Large intestine (tissue), 3 donors: ENCODE results near the gene NKAIN2. TPM values are rescaled to one million over a fixed set of nuclear protein-coding genes. Genes with fewer than 3 reads are reported as not detected.
"Not testable (repeated sequence)": the region's sequence is repeated elsewhere in the genome, so short reads cannot be mapped to it uniquely, and the experiment has no call there.

Experiments used
- DNase-seq, 2 donors: peaks; one replicate each; pipeline versions ENCODE4 v3.0.0 to v3.0.0-alpha.2; 2013
- H3K27ac ChIP-seq: one replicate; pipeline ENCODE4 v1.5.1; 2013; ENCODE audit warnings: low read length
- H3K27me3 ChIP-seq: 2 replicates; pipeline ENCODE4 v1.6.1; 2013; ENCODE audit warnings: low read length; ENCODE audit not compliant: control insufficient read depth, insufficient read depth
- H3K36me3 ChIP-seq: 2 replicates; pipeline ENCODE4 v1.6.1; 2013; ENCODE audit warnings: low read length; ENCODE audit not compliant: control insufficient read depth, insufficient read depth
- H3K4me1 ChIP-seq: one replicate; pipeline ENCODE4 v1.6.1; 2013; ENCODE audit warnings: low read length; ENCODE audit not compliant: control insufficient read depth, insufficient read depth
- H3K4me3 ChIP-seq: one replicate; pipeline ENCODE4 v1.5.1; 2013; ENCODE audit warnings: low read length
- H3K9me3 ChIP-seq: one replicate; pipeline ENCODE4 v1.6.1; 2013; ENCODE audit warnings: mild to moderate bottlenecking, low read depth, low read length, moderate library complexity; ENCODE audit not compliant: control insufficient read depth
- WGBS: methylation state at CpG from one replicate; pipeline ENCODE4 v1.1.5; 2013; ENCODE audit warnings: low lambda C conversion rate; ENCODE audit not compliant: insufficient coverage; 5-methylcytosine and 5-hydroxymethylcytosine counted together
- polyA plus RNA-seq: library from polyadenylated mRNA; unstranded; fragments of 120-200 nt; gene quantifications from one replicate; pipeline ENCODE4 v1.2.1, GENCODE V29; 2013

Gene NKAIN2
- polyA plus RNA-seq, 1 donor, result 1.3 TPM

DNA sequence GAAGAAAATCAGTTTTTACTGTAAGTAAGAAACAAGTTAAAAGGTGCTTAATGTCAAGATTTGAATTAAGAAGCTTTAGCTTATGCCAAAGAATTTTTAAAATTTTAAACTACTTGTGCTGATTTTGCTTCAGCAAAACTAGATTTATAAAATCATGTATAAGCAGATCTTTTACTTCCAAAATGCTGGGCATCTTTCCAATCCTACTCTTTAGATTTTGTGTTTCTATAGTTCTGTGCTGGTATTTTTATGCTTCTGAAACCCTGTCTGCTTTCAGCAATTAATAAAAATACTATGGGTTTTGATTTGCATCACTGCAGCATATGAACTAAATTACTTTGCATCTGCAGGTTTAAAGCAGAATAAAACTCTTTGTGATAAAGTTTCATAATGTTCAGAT, 920.0 kb downstream of the NKAIN2 start:
- Histone ChIP-seq H3K9me3 (no peaks in the 10 kb centered on the region), H3K4me1 (no peaks in the 10 kb centered on the region), H3K4me3 (no peak overlapping the region), H3K27ac (no peak overlapping the region), H3K27me3 (no peaks in the 10 kb centered on the region), H3K36me3 (no peaks in the 10 kb centered on the region)
- DNase-seq, result no peak

DNA sequence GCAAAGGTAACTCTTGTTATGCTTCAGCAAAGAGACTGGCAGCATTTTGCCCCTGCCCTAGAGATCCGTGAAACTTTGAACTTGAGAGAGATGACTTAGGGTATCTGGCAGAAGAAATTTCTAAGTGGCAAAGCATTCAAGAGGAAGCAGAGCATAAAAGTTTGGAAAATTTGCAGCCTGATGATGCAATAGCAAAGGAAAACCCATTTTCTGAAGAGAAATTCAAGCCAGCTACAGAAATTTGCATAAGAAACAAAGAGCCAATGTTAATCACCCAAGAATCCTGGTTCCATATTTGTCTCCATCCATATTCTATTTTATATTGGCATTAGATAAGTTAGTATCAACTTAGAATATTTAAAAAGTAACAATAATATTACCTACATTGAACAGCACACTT, 934.1 kb downstream of the NKAIN2 start:
- no CpG with 5 or more reads among the region's 1 CpG for WGBS
- H3K9me3 ChIP-seq, DNase-seq, H3K36me3 ChIP-seq, H3K27ac ChIP-seq, H3K4me3 ChIP-seq, H3K27me3 ChIP-seq, H3K4me1 ChIP-seq: not testable (repeated sequence)

DNA sequence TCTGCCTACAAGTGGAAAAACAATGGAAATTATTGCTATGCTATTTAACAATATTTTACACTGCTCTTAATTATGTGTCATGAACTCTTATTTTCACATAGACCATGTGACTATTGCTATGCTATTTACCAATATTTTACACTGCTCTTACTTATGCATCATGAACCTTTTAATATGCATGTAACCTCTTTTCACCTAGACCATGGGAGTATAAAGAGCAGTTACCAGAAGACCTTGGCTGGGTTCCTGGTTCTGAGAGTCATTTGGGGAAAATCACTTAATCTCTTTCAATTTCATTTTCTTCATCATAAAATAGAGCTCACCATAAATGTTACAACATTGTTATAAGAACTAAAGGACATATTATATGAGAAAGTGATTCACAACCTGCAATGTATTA, 934.8 kb downstream of the NKAIN2 start:
- H3K27me3 ChIP-seq, result no peaks in the 10 kb centered on the region
- H3K4me1 ChIP-seq, result no peaks in the 10 kb centered on the region
- no peaks in the 10 kb centered on the region for H3K9me3 ChIP-seq
- no peak overlapping the region for H3K4me3 ChIP-seq
- DNase-seq, result no peak
- H3K27ac ChIP-seq, result no peak overlapping the region
- H3K36me3 ChIP-seq, result no peaks in the 10 kb centered on the region

DNA sequence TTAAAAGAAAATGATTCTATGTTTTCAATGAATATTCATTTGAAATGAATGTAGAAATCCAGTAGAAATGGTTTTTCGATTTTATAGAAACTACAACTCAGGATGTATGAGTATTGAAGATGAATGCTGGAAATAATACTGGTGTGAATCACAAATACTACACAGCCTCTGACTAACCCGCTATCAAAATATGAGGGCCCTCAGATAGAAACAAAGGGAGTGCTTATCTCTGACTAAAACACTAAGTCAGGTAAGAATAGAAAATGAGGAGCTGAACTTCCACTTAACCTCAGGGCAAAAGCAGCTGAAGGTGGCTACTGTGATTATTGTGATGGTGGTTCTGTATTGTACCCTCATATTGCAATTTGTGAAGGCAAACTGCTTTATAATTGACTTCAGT, 937.7 kb downstream of the NKAIN2 start:
- Histone ChIP-seq H3K27ac (no peak overlapping the region), H3K36me3 (no peaks in the 10 kb centered on the region), H3K4me1 (no peaks in the 10 kb centered on the region), H3K9me3 (no peaks in the 10 kb centered on the region), H3K27me3 (no peaks in the 10 kb centered on the region), H3K4me3 (no peak overlapping the region)
- DNase-seq, result no peak
- WGBS, result 100% methylated on average over 1 of the region's 2 CpGs

DNA sequence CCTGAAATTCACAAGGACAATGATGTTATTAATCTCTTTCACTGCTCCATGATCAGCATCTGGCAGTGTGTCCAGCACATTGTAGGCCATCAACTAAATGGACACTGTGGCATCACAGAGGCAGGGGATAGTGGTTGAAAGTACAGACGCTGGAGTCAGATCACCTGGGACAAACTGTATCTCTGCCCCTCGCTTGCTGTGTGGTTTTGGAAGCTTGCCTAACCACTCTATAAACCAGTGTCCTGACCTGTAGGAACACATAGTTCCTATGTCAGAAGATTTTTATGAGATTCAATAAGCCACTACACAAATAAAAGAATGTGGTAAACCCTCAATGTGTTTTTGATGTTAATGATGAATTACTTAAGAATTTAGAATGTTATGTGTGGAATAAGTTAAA, 939.3 kb downstream of the NKAIN2 start:
- no peaks in the 10 kb centered on the region for H3K36me3 ChIP-seq
- H3K9me3 ChIP-seq, result no peaks in the 10 kb centered on the region
- DNase-seq, result no peak
- H3K27me3 ChIP-seq, result no peaks in the 10 kb centered on the region
- WGBS, result no CpG with 5 or more reads among the region's 2 CpGs
- no peak overlapping the region for H3K4me3 ChIP-seq
- H3K27ac ChIP-seq, result no peak overlapping the region
- no peaks in the 10 kb centered on the region for H3K4me1 ChIP-seq

DNA sequence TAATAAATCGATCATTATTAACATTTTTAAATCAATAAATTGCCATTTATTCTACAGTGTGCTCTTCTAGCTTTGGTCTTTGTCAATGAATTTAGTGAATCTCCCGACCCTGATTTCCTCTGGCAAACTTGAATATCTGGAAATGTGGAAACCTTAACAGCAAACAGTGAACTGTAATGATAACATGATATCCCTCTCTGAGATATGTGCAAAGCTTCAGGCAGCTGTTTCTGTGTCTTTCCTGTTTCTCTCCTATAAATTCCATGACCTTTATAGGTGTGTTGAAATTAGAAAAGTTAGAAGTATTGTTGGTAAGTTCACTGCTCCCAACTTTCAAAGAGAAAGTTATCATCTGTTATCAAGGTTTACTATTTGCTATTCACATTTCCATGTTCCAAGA, 939.8 kb downstream of the NKAIN2 start:
- DNase-seq, result no peak
- Histone ChIP-seq H3K4me1 (no peaks in the 10 kb centered on the region), H3K27ac (no peak overlapping the region), H3K9me3 (no peaks in the 10 kb centered on the region), H3K4me3 (no peak overlapping the region), H3K27me3 (no peaks in the 10 kb centered on the region), H3K36me3 (no peaks in the 10 kb centered on the region)
- WGBS, result 75% methylated on average over 2 of the region's 2 CpGs

DNA sequence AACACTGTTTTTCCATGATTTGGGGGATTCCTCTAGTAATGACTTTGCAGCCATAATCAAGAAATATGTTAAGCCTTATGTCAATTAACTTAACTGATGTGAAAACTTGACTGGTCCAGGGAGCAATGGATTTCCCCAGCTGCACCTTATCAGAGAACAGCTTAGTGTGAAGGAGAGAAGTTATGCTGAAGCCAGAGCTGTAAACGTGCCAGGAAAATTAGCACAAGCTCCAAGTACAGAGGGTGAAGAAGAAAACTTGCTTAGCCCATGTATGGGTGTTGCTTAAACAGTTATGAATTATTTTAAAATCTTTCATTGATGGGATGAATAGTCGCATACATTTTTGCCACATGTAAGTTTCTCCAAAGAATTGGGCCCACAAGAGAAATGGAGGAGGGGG, 943.7 kb downstream of the NKAIN2 start:
- H3K9me3 ChIP-seq, result no peaks in the 10 kb centered on the region
- WGBS, result 100% methylated on average over 1 of the region's 2 CpGs
- H3K4me3 ChIP-seq, result no peak overlapping the region
- DNase-seq, result no peak
- no peaks in the 10 kb centered on the region for H3K27me3 ChIP-seq
- no peaks in the 10 kb centered on the region for H3K36me3 ChIP-seq
- H3K27ac ChIP-seq, result no peak overlapping the region
- no peaks in the 10 kb centered on the region for H3K4me1 ChIP-seq

DNA sequence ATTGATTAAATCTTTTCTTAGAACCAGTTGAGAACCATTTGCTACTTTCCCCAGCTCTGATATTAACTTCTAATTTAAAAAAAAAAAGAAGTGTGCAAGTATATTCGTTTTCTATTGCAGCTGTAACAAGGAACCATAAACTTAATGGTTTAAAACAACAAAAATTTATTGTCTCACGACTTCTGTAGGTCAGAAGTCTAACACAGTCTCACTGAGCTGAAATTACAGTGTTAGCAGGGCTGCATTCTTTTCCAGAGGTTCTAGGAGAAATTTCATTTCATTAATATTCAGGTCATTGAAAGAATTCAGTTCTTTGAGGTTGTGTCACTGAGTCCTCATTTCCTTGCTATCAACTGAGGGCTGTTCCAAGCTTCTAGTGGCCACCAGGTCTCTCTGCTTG, 945.1 kb downstream of the NKAIN2 start:
- Histone ChIP-seq H3K9me3 (no peaks in the 10 kb centered on the region), H3K36me3 (no peaks in the 10 kb centered on the region), H3K27me3 (no peaks in the 10 kb centered on the region), H3K4me1 (no peaks in the 10 kb centered on the region), H3K27ac (no peak overlapping the region), H3K4me3 (no peak overlapping the region)
- no peak for DNase-seq
- WGBS, result no CpG with 5 or more reads among the region's 2 CpGs

DNA sequence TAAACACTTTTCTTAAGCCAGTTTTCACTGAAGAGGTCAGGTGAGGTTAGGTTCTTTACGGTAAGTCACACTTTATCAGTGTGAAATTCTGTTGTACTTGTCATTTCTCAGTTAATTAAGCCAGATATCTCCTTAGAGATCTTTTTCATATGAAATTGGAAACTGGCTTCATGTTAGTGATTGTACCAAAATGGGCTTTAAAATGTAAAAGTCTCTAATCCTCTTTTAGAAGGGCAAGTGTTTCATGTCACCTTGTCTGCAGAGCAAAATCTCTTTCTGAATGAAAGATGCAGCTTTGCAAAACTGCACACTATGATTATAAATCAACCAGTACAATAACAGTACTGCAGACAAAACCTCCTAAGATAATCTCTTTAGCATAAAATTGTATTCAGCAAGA, 949.3 kb downstream of the NKAIN2 start:
- H3K36me3 ChIP-seq, result no peaks in the 10 kb centered on the region
- 80% methylated on average over 1 of the region's 1 CpG for WGBS

DNA sequence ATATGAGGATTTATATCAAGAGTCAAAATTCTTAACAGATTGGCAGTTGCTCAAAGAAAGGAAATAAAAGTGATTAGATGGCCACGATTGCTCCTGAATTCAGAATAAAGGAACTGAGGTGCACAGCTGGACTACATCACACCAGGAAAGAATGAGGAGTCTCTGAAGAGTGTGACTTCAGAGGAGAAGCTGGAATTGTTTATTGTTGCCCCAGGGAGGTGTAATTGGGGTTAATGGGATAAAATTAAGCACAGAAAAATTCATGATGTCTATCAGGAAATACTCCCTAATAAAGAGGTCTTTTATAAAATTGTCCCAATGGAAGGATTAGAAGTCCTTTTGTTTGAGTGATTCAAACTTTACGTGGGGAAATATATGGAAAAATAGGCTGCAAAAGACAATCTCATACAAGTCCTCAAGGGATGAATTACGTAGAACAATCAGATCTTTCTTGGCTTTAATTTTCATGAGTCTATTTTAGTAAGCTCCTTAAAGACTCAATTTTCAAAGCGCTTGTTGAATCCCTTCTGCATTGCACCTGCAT, 950.0 kb downstream of the NKAIN2 start:
- Histone ChIP-seq H3K9me3 (no peaks in the 10 kb centered on the region), H3K27ac (no peak overlapping the region), H3K36me3 (no peaks in the 10 kb centered on the region), H3K27me3 (no peaks in the 10 kb centered on the region), H3K4me1 (no peaks in the 10 kb centered on the region), H3K4me3 (no peak overlapping the region)
- 100% methylated on average over 2 of the region's 4 CpGs for WGBS
- DNase-seq, result no peak

More for the DNA sequence above, 949.3 kb downstream of the NKAIN2 start:
- no peak overlapping the region for H3K27ac ChIP-seq
- no peaks in the 10 kb centered on the region for H3K27me3 ChIP-seq
- DNase-seq, result no peak
- H3K9me3 ChIP-seq, result no peaks in the 10 kb centered on the region
- no peak overlapping the region for H3K4me3 ChIP-seq
- H3K4me1 ChIP-seq, result no peaks in the 10 kb centered on the region

DNA sequence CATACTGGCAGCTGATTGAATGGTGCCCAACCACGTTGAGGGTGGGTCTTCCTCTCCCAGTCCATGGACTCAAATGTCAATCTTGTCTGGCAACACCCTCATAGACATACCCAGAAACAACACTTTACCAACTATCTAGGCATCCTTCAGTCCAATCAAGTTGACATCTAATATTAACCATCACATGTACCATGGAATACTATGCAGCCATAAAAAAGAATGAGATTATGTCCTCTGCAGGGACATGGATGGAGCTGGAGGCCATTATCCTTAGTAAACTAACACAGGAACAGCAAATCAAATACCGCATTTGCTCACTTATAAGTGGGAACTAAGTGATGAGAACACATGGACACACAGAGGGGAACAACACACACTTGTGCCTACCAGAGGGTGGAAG, 951.7 kb downstream of the NKAIN2 start:
- H3K27me3 ChIP-seq, result no peaks in the 10 kb centered on the region
- DNase-seq, result no peak
- no peaks in the 10 kb centered on the region for H3K9me3 ChIP-seq
- H3K4me3 ChIP-seq, result no peak overlapping the region
- H3K4me1 ChIP-seq, result no peaks in the 10 kb centered on the region
- no peaks in the 10 kb centered on the region for H3K36me3 ChIP-seq
- WGBS, result no CpG with 5 or more reads among the region's 2 CpGs
- no peak overlapping the region for H3K27ac ChIP-seq
